Measurements from ENCODE around the gene ARHGAP35. TPM values are rescaled to one million over a fixed set of nuclear protein-coding genes. Genes with fewer than 3 reads are reported as not detected.

Gene ARHGAP35
- total RNA-seq, 1 donor from 2014 or later: 93.0 TPM

DNA sequence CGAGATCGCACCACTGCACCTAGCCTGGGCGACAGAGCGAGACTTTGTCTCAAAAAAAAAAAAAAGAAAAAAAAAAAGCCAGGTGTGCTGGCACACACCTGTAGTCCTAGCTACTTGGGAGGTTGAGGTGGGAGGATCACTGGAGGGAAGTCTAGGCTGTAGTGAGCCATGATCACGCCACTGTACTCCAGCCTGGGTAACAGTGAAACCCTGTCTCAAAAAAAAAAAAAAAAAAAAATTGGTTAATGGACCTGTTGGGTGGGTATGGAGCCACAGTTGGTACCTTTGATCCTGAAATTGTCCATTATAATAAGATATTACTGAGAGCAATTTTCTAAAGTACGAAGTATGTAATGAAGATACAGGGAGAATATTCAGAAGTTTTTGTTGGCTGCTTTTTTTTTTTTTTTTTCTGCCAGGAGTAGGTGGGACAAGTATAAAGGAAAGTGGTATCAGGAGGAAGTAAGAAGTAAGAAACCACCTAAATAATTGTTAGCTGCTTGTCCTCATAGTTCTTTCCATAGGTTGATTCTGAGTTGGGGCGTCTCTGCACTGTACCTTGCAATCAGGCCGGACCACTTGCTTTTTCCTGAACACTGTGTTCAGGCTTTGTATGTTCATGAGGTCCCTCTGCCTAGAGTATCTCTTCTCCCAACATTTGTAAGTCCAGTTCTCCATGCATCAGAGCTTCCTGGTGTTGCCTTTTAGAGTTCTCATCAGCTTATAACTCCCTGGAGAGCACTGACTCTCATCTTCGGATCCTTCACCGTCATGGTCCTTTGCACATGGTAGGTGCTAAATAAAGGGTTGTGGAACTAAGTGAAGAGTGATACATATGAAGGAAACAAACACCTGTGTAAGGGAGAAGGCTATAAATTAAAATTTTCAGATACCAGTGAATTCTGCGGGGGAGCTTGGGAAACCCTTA lies 31.7 kb downstream of the ARHGAP35 start:
- intact Hi-C loops (cut with DNase I): no loop called here
- DNase-seq (ENCODE audit: low spot score): no peak

DNA sequence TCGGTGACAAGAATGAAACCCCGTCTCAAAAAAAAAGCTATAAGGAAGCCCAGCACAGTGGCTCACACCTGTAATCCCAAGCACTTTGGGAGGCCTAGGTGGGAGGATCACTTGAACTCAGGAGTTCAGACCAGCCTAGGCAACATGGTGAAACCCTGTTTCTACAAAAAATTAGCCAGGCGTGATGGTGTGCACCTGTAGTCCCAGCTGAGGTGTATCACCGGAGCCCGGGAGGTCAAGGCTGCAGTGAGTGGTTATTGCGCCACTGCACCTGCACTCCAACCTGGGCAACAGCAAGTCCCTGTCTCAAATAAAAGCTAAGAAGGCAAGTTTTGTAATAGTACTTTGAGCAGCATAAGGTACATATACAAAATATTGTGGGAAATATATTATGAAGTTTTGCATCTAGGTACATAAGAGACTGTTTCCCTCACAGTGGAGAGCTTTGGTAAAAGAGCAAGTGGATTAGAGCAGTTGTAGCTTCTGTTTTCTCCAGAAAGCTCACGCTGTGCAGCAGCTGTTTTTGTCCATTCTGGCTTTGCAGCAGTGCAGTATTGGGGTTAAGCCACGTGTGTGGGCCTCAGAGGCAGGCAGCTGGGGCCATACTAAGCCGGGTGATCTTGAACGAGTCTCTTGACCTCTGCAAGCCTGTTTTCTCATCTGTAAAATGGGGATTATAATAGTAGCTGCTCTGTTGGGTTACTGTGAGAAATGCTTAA lies 35.4 kb downstream of the ARHGAP35 start:
- DNase-seq (ENCODE audit: low spot score): no peak
- intact Hi-C loops (cut with DNase I): no loop called here

GRCh38 chr19:46898731-46899130 lies 37.9 kb downstream of the ARHGAP35 start:
- no peak for DNase-seq (ENCODE audit: low spot score)
- intact Hi-C loops (cut with DNase I): no loop called here

- DNase-seq (ENCODE audit: low spot score): no peak
- intact Hi-C loops (cut with DNase I): no loop called here
Measured at GRCh38 chr19:46900341-46900740, 39.5 kb downstream of the ARHGAP35 start.

DNA sequence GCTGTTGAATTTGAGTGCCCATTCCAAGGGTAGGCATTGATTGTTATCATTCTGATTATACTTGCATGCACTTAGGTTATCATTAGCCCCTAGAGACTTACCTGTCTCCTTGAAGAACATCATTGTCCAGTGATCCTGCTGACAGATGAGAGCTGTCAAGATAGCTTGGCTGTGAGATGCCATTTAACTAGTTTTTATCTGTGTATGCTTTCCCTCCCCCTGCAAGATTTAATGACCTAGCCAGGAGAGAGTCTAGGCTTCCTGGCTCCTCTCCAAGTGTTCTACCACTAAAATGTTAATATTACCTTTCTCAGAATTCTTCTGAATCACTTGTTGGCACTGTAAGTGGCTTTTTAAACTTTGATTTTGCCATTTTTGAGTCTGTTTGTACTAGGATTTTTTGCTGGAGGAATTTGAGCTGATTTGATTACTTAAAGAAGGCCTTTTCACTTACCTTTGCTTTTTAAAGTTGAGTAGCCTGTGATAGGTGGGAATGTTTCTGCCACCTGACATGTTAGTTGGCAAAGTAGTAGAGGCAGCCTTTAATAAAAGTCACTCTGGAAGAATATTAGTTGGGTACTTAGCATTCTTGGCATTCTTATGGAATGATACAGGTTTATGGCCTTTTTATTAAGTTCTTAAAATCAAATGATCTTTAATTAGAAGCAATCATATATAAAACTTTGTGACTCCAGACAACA lies 41.1 kb downstream of the ARHGAP35 start:
- intact Hi-C loops (cut with DNase I): no loop called here
- DNase-seq (ENCODE audit: low spot score): no peak

DNA sequence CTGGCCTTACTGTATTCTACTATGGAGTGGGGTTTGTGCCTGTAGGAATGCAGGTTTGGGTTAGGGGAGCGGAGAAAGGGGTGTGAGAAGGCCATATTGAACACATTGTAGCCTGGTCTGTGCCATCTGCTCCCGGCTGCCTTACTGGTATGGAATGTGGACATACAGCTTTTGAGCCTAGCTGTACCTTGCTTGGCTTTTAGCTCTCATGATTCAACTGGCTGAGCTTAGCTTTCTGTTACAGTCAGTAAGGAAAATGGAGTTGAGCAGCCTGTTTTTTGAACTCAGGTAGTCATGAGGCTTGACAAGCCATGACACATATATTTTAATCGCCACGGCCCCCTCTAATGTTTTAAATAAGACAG lies 41.6 kb downstream of the ARHGAP35 start:
- intact Hi-C loops (cut with DNase I): no loop called here
- no peak for DNase-seq (ENCODE audit: low spot score)

GRCh38 chr19:46903458-46903857 lies 42.7 kb downstream of the ARHGAP35 start:
- no peak for DNase-seq (ENCODE audit: low spot score)
- intact Hi-C loops (cut with DNase I): no loop called here

DNA sequence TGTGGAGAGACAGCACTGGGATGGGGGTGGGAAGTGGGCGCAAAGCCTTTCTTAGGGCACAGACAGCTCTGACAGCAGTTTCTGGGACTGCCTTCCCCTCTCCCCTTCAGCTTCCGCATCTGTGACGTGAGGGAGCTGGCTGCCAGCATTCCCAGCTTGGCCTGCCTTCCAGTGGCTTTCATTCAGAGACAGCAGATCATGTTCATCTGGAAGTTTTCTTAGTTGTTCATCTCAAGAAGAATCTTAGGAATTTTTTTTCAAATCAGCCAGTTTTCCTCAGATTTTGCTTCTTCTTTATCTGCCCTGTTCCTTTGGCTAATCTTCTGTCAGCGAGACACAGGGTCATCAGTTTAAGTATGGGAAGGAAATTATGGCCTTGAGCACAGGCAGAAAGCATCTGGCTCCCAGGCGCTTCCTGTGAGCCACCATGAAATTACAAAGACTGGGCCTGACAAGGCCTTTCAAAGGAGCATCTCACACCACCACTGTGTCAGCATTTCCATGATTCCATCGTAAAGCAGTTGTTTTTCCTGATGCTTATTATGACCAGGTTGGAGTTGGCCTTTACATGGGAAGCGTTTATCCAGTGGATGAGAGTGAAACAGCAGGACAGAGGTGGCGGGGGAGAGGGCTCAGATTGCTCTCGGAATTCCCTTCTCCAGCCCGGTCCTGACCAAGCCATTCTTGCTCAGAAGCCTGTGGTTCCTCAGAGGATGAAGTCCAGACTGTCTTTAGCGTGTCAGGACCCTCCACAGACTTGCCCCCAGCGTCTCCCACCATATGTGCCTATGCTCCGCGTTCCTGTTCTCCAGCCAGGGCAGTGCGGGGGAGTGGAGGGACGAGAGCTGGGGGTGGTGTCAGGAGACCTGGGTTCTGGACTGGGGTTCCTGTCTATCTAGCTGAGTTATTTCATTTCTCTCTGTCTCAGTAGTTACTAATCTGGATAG lies 43.6 kb downstream of the ARHGAP35 start:
- intact Hi-C loops (cut with DNase I): no loop called here
- DNase-seq (ENCODE audit: low spot score): no peak

DNA sequence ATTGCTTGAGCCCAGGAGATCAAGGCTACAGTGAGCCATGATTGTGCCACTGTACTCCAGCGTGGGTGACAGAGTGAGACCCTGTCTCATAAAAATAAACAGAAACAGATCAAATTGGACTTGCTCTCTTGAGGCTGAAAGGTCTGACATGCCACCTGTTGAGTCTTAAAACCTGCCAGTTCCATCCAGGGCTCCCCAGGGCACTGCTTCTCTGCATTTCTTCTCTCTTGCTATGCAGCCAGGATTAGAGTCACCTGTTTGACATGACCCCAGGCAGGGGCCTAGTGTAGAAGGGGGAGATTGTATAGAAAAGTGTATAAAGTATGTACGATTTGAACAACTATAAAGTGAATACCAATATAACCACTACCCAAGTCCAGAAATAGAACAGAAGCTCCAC lies 45.4 kb downstream of the ARHGAP35 start:
- intact Hi-C loops (cut with DNase I): no loop called here
- no peak for DNase-seq (ENCODE audit: low spot score)

GRCh38 chr19:46907880-46908279 lies 47.1 kb downstream of the ARHGAP35 start:
- DNase-seq (ENCODE audit: low spot score): no peak
- intact Hi-C loops (cut with DNase I): no loop called here

GRCh38 chr19:46909356-46909755 lies 48.6 kb downstream of the ARHGAP35 start:
- intact Hi-C loops (cut with DNase I): no loop called here

More at GRCh38 chr19:46909356-46909755, 48.6 kb downstream of the ARHGAP35 start:
- DNase-seq (ENCODE audit: low spot score): no peak

Other genes starting within 250 kb of the ARHGAP35 start
- 8.6 TPM for gene PTGIR, start 235.9 kb upstream of the ARHGAP35 start, total RNA-seq
- gene GNG8, start 224.8 kb upstream of the ARHGAP35 start, total RNA-seq: not detected
- 23.8 TPM for gene DACT3, start 199.8 kb upstream of the ARHGAP35 start, total RNA-seq
- gene PRKD2, start 143.9 kb upstream of the ARHGAP35 start, total RNA-seq: 13.3 TPM
- 24.2 TPM for gene FKRP, start 114.9 kb upstream of the ARHGAP35 start, total RNA-seq
- gene STRN4, start 114.5 kb upstream of the ARHGAP35 start, total RNA-seq: 54.2 TPM
- gene SLC1A5, start 72.4 kb upstream of the ARHGAP35 start, total RNA-seq: 6.8 TPM
- 77.3 TPM for gene AP2S1, start 10.2 kb upstream of the ARHGAP35 start, total RNA-seq
- gene NPAS1, start 158.8 kb downstream of the ARHGAP35 start, total RNA-seq: 0.54 TPM
- gene TMEM160, start 187.6 kb downstream of the ARHGAP35 start, total RNA-seq: 31.1 TPM

All from cardiac septum (tissue), 1 donor.